PC-3 (cell line): Measurements from ENCODE around the gene UBE2H. TPM values are rescaled to one million over a fixed set of nuclear protein-coding genes. Genes with fewer than 3 reads are reported as not detected.

Experiments used
- ATAC-seq: fragments of 200-7000 bp; cut with Tn5 transposase; 2 replicates; pipeline ENCODE4 v1.9.1; 2020; ENCODE audit warnings: mild to moderate bottlenecking, moderate library complexity
- BruUV-seq: library from RNA; stranded (reverse); fragments of 400-500 nt; replicated peaks from 2 replicates; lab custom pipeline; 2021; lab: Mats Ljungman, UMichigan
- CTCF ChIA-PET: fragments of 300-600 bp; sonication (Branson Sonifier 250); formaldehyde crosslinking; loops from one replicate; lab custom pipeline; 2022; ENCODE audit warnings: antibody characterized with exemption; lab: Charles Lee
- POLR2A ChIA-PET: fragments of 300-600 bp; sonication (Branson Sonifier 250); formaldehyde crosslinking; loops from one replicate; lab custom pipeline; 2022; ENCODE audit warnings: antibody characterized with exemption; ENCODE audit not compliant: unreplicated experiment; lab: Charles Lee
- DNase-seq: peaks from one replicate; pipeline ENCODE4 v3.0.0-alpha.2; 2015
- H2AFZ ChIP-seq: fragments of 300-600 bp; sonication (generic); 2 replicates; pipeline ENCODE4 v1.6.0; 2016; ENCODE audit warnings: antibody characterized with exemption, low read length
- H3F3A ChIP-seq: fragments of 300-600 bp; sonication (generic); one replicate; pipeline ENCODE4 v1.6.0; 2017; ENCODE audit warnings: antibody characterized with exemption, low read length, control low read depth, mild to moderate bottlenecking; ENCODE audit not compliant: unreplicated experiment
- H3K27ac ChIP-seq: fragments of 300-600 bp; sonication (generic); 2 replicates; pipeline ENCODE4 v1.5.1; 2016; ENCODE audit warnings: mild to moderate bottlenecking, low read length
- H3K27me3 ChIP-seq: fragments of 300-600 bp; sonication (generic); 2 replicates; pipeline ENCODE4 v1.6.1; 2016; ENCODE audit warnings: low read length, mixed read lengths
- H3K36me3 ChIP-seq: fragments of 300-600 bp; sonication (generic); 2 replicates; pipeline ENCODE4 v1.6.1; 2016; ENCODE audit warnings: low read depth, mixed run types, low read length, mixed read lengths
- H3K4me1 ChIP-seq: fragments of 300-600 bp; sonication (generic); 2 replicates; pipeline ENCODE4 v1.5.1; 2016; ENCODE audit warnings: low read length; ENCODE audit not compliant: insufficient read depth
- H3K4me2 ChIP-seq: fragments of 300-600 bp; sonication (generic); 2 replicates; pipeline ENCODE4 v1.6.0; 2016; ENCODE audit warnings: low read length
- H3K4me3 ChIP-seq: fragments of 300-600 bp; sonication (generic); 2 replicates; pipeline ENCODE4 v1.5.1; 2016; ENCODE audit warnings: mild to moderate bottlenecking, low read length, mixed read lengths
- H3K79me2 ChIP-seq: fragments of 300-600 bp; sonication (generic); 2 replicates; pipeline ENCODE4 v1.6.1; 2017; ENCODE audit warnings: low read length, mixed read lengths
- H3K9ac ChIP-seq: fragments of 300-600 bp; sonication (generic); 2 replicates; pipeline ENCODE4 v1.6.0; 2016; ENCODE audit warnings: mild to moderate bottlenecking, low read length
- H3K9me2 ChIP-seq: fragments of 300-600 bp; sonication (generic); replicated peaks from 2 replicates; pipeline ENCODE4 v1.6.1; 2016; ENCODE audit warnings: mixed run types, low read length, mixed read lengths
- H3K9me3 ChIP-seq: fragments of 300-600 bp; sonication (generic); 2 replicates; pipeline ENCODE4 v1.6.1; 2016; ENCODE audit warnings: low read length, mixed read lengths
- H4K20me1 ChIP-seq: fragments of 300-600 bp; sonication (generic); 2 replicates; pipeline ENCODE4 v1.6.1; 2016; ENCODE audit warnings: low read length, mixed read lengths
- EZH2 ChIP-seq: fragments of 300-600 bp; sonication (generic); IDR thresholded peaks from one replicate; pipeline ENCODE4 v1.6.1; 2017; ENCODE audit warnings: antibody characterized with exemption, mild to moderate bottlenecking, low read length; ENCODE audit not compliant: unreplicated experiment
- EZH2phosphoT487 ChIP-seq: fragments of 300-600 bp; sonication (generic); IDR thresholded peaks from 2 replicates; pipeline ENCODE4 v1.6.1; 2018; ENCODE audit warnings: mild to moderate bottlenecking, antibody characterized with exemption, low read length, borderline replicate concordance
- intact Hi-C: fragments of 100-400 bp; cut with micrococcal nuclease; formaldehyde crosslinking; loops from 2 replicates; pipeline ENCODE4 v1.9.0; 2023
- total RNA-seq: library from RNA; depleted of rRNA; stranded (reverse); fragments of >200 nt; gene quantifications from 2 replicates; pipeline ENCODE4 v1.2.3, GENCODE V29; 2014
- TF ChIP-seq, protein P1 (sequence below): fragments of 300-600 bp; sonication (generic); conservative IDR thresholded peaks from 2 replicates; pipeline ENCODE4 v1.5.1; 2017; ENCODE audit warnings: antibody characterized with exemption, low read depth, mild to moderate bottlenecking, low read length

The UBE2H gene
- total RNA-seq, 1 experiment from 2014 or later, result 62.5 TPM

DNA sequence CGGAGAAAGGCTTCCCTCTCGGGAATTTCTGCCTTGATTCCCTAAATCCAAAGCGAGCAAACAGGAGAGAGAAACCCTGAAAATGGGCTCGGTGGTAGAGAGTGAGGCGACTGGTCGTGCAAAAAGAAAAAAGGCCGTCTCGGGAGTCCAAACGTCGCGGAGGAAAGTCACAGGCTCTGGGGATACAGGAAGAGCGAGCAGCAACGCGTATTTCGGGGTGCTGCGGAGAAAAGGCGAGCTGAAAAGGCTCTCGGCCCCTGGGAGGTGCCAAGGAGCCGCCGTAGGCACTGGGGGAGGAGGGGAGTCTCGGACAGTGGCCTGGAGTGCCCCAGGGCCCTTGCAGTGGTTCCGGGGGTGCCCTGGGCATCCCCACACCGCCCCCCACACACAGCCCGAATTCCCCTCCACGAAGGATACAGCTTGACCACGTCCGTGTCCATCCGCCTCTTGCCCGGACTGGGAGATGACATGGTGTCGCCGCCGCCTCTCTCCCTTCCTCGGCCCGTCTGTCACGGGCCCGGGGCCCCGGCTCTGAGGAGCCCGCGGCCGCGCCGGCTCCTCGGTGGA lies 591 bp downstream of the UBE2H start:
- peak; percentile 9 for ATAC-seq
- CTCF ChIA-PET, result interaction anchor here (0.5 to 1.0 kb wide), 4 partner anchors 50 to 108 kb away, joined by 3 to 25 read pairs (median 4); no protein-coding TSS in a partner anchor
- no peak for TF ChIP-seq EZH2phosphoT487
- TF ChIP-seq EZH2, result no peak
- TF ChIP-seq, protein P1, sequence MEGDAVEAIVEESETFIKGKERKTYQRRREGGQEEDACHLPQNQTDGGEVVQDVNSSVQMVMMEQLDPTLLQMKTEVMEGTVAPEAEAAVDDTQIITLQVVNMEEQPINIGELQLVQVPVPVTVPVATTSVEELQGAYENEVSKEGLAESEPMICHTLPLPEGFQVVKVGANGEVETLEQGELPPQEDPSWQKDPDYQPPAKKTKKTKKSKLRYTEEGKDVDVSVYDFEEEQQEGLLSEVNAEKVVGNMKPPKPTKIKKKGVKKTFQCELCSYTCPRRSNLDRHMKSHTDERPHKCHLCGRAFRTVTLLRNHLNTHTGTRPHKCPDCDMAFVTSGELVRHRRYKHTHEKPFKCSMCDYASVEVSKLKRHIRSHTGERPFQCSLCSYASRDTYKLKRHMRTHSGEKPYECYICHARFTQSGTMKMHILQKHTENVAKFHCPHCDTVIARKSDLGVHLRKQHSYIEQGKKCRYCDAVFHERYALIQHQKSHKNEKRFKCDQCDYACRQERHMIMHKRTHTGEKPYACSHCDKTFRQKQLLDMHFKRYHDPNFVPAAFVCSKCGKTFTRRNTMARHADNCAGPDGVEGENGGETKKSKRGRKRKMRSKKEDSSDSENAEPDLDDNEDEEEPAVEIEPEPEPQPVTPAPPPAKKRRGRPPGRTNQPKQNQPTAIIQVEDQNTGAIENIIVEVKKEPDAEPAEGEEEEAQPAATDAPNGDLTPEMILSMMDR, result no peak

DNA sequence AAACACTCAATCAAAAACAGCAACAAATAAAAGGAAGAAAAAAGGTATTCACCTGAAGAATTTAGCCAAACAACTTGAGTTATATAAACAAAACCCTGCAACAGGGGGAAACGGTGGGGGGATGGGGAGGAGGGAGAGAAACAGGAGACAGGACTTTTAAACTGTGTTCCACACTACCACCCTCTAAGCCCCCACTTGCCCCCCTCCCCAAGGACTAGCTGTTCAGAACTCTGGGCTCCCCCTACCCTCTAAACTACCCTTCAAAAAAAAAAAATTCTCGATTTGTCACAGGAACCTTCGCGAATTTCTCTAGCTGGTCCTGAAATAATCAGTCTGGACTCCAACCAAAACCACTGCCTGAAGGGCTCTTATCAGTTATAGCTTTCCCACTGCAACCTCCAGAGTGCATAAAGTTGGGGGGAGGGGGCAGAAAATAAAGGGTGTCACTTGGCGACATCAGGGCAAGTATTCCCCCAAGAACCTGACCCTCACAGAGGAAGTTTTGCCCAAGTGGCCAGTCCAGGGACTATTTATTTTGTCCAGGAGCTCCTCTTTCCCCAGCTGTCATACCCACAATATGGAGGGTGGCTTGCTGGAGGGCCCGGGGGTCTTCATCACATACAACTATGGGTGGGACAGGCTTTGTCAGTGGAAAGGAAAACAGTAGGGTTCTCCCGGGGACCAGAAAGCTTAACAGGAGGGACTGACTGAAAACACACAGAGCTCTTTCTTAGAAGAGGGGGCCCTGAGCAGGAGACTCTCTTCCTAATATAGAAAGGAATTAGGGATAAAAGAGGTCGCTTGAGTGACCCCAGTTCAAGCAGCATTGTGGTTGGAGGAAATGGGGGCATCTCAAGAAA lies 1.3 kb downstream of the UBE2H start:
- Histone ChIP-seq H3K9me2 (no peaks in the 10 kb centered on the region), H3K4me1 (peaks cover 37% of the 10 kb centered on the region), H3K27me3 (no peaks in the 10 kb centered on the region), H3K27ac (peak overlapping the region; percentile 95), H3K4me2 (peak overlapping the region; percentile 95), H4K20me1 (peaks cover 15% of the 10 kb centered on the region), H3K79me2 (peaks cover 57% of the 10 kb centered on the region), H3K9ac (peak overlapping the region; percentile 91), H3K9me3 (no peaks in the 10 kb centered on the region), H3K4me3 (peak overlapping the region; percentile 95), H3F3A (peaks cover 8% of the 10 kb centered on the region), H3K36me3 (no peaks in the 10 kb centered on the region), H2AFZ (no peak overlapping the region)
- ATAC-seq (no peak), DNase-seq (peak; percentile 4)
- CTCF ChIA-PET, result interaction anchor here (0.8 to 1.0 kb wide), 4 partner anchors 51 to 107 kb away, joined by 3 to 25 read pairs (median 4); no protein-coding TSS in a partner anchor
- no peak for TF ChIP-seq EZH2phosphoT487
- TF ChIP-seq, protein P1, result no peak
- TF ChIP-seq EZH2, result no peak
- TSS peak; percentile 45 for BruUV-seq
- intact Hi-C loops, result loop anchor here (10.0 kb wide), 1 partner anchor 287 kb away; no protein-coding TSS in a partner anchor
- POLR2A ChIA-PET, result interaction anchor here (0.6 to 1.4 kb wide), 3 partner anchors 19 to 95 kb away, joined by 5 to 15 read pairs (median 8); no protein-coding TSS in a partner anchor

More for the DNA sequence above, 591 bp downstream of the UBE2H start:
- Histone ChIP-seq H3K4me1 (peaks cover 37% of the 10 kb centered on the region), H3K4me3 (peak overlapping the region; percentile 95), H3K9me3 (no peaks in the 10 kb centered on the region), H3K27me3 (no peaks in the 10 kb centered on the region), H3K9ac (peak overlapping the region; percentile 91), H3F3A (peaks cover 8% of the 10 kb centered on the region), H3K9me2 (no peaks in the 10 kb centered on the region), H3K79me2 (peaks cover 50% of the 10 kb centered on the region), H3K27ac (peak overlapping the region; percentile 95), H2AFZ (no peak overlapping the region), H4K20me1 (peaks cover 8% of the 10 kb centered on the region; the same call in 1 of the 2 replicates), H3K36me3 (no peaks in the 10 kb centered on the region), H3K4me2 (peak overlapping the region; percentile 95)
- DNase-seq, result peak; percentile 12
- POLR2A ChIA-PET, result interaction anchor here (0.6 to 1.4 kb wide), 4 partner anchors 18 to 513 kb away, joined by 3 to 15 read pairs (median 4); no protein-coding TSS in a partner anchor
- BruUV-seq, result no TSS peak
- intact Hi-C loops, result loop anchor here (10.0 kb wide), 1 partner anchor 287 kb away; no protein-coding TSS in a partner anchor
